PFSK-1 (cell line): ENCODE results near the gene MRPL27.

Experiments used
- FOXP2 ChIP-seq: optimal IDR thresholded peaks from 2 replicates; pipeline ENCODE3; 2011; ENCODE audit warnings: borderline replicate concordance, control low read depth, inconsistent platforms; ENCODE audit not compliant: insufficient read depth; ENCODE audit errors: extremely low read length, extremely low read depth
- POLR2AphosphoS5 ChIP-seq: IDR thresholded peaks from 2 replicates; pipeline ENCODE4 v1.6.1; 2012; ENCODE audit warnings: low read depth, mild to moderate bottlenecking, control low read depth, low read length, moderate library complexity
- SIN3A ChIP-seq: IDR thresholded peaks from 2 replicates; pipeline ENCODE4 v1.6.1; 2012; ENCODE audit warnings: mild to moderate bottlenecking, low read length, moderate library complexity, borderline replicate concordance; ENCODE audit not compliant: insufficient read depth
- TAF1 ChIP-seq: IDR thresholded peaks from 2 replicates; pipeline ENCODE4 v1.6.1; 2012; ENCODE audit warnings: low read length, control low read depth, borderline replicate concordance; ENCODE audit not compliant: insufficient read depth
- TF ChIP-seq, protein P1 (sequence below), 2 experiments: IDR thresholded peaks; 2 replicates each; pipeline versions ENCODE4 v1.6.1 to v1.8.0; 2011 to 2012; ENCODE audit warnings: low read depth in 2 of 2, low read length in 2 of 2, control low read depth in 1 of 2, inconsistent platforms in 1 of 2, mild to moderate bottlenecking in 1 of 2, moderate library complexity in 1 of 2; ENCODE audit not compliant: insufficient read depth in 1 of 2

DNA sequence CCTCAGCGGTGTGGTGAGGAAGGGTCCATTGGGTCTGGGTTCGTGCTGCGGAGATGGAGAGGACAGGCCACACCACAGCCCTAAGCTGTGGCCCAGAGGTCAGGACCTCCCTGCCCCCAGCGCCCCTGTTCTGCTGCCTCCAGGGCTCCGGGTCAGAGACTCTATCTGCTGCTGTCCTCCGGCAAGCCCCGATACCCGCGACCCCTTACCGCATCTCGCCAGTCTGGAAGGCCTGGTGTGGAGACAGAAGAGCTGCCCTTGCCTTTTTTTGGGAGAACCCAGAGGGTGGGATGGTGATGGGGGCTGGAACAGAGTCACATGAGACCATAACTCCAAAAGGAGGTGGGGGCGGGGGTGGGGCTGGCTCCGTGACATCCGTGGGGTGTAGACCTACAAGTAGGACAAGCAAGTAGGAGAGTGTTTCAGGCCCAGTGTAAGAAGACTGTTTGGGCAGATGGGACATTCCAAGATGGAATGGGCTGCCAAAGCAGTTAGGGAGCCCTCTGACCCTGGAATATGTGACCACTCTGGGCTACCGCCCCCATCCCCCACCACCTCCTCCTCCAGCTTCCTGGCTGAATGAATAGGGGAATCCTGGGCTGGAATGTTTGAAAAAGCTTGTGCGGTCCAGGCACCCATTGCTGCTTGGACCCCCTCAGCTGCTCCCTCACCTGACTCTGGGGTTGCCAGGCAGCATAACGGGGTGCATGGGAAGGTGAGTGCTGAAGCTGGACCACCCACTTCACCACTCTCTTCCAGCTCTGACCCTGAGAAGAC is 25.7 kb downstream of the MRPL27 start:
- no peak for TF ChIP-seq POLR2AphosphoS5
- TF ChIP-seq, protein P1, sequence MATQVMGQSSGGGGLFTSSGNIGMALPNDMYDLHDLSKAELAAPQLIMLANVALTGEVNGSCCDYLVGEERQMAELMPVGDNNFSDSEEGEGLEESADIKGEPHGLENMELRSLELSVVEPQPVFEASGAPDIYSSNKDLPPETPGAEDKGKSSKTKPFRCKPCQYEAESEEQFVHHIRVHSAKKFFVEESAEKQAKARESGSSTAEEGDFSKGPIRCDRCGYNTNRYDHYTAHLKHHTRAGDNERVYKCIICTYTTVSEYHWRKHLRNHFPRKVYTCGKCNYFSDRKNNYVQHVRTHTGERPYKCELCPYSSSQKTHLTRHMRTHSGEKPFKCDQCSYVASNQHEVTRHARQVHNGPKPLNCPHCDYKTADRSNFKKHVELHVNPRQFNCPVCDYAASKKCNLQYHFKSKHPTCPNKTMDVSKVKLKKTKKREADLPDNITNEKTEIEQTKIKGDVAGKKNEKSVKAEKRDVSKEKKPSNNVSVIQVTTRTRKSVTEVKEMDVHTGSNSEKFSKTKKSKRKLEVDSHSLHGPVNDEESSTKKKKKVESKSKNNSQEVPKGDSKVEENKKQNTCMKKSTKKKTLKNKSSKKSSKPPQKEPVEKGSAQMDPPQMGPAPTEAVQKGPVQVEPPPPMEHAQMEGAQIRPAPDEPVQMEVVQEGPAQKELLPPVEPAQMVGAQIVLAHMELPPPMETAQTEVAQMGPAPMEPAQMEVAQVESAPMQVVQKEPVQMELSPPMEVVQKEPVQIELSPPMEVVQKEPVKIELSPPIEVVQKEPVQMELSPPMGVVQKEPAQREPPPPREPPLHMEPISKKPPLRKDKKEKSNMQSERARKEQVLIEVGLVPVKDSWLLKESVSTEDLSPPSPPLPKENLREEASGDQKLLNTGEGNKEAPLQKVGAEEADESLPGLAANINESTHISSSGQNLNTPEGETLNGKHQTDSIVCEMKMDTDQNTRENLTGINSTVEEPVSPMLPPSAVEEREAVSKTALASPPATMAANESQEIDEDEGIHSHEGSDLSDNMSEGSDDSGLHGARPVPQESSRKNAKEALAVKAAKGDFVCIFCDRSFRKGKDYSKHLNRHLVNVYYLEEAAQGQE (IDR thresholded peaks at IDR 0.05; ENCODE audit: insufficient read depth in 1 of 2, low read depth in 2 of 2, low read length in 2 of 2), result no peak
- no peak for TF ChIP-seq TAF1
- TF ChIP-seq FOXP2, result no peak
- no peak for TF ChIP-seq SIN3A
